Thymus (tissue), 11 donors: ENCODE data around the gene GAK. TPM values are rescaled to one million over a fixed set of nuclear protein-coding genes. Genes with fewer than 3 reads are reported as not detected.
"Not testable (repeated sequence)": the region's sequence is repeated elsewhere in the genome, so short reads cannot be mapped to it uniquely, and the experiment has no call there.

Experiments
- DNase-seq, 9 donors: peaks; one replicate each; pipeline ENCODE4 v3.0.0-alpha.2; 2013; ENCODE audit warnings: low spot score in 9 of 9, low read depth in 6 of 9, missing footprints in 1 of 9
- H3K27ac ChIP-seq, 2 donors: one replicate each; pipeline ENCODE4 v1.5.1; 2013; ENCODE audit warnings: control low read depth in 1 of 2, low read depth in 1 of 2, low read length in 1 of 2, mild to moderate bottlenecking in 1 of 2, moderate library complexity in 1 of 2
- H3K27me3 ChIP-seq, 2 donors: one replicate each; pipeline ENCODE4 v1.5.1; 2013; ENCODE audit warnings: low read length in 1 of 2; ENCODE audit not compliant: control insufficient read depth in 2 of 2, insufficient read depth in 1 of 2
- H3K36me3 ChIP-seq, 2 donors: one replicate each; pipeline ENCODE4 v1.5.1; 2013; ENCODE audit warnings: low read length in 1 of 2, mild to moderate bottlenecking in 1 of 2, moderate library complexity in 1 of 2; ENCODE audit not compliant: control insufficient read depth in 2 of 2, insufficient read depth in 2 of 2
- H3K4me1 ChIP-seq, 2 donors: one replicate each; pipeline ENCODE4 v1.5.1; 2013; ENCODE audit warnings: low read length in 2 of 2; ENCODE audit not compliant: control insufficient read depth in 2 of 2, insufficient read depth in 2 of 2
- H3K4me3 ChIP-seq, 2 donors: one replicate each; pipeline ENCODE4 v1.5.1; 2013; ENCODE audit warnings: low read length in 2 of 2, control low read depth in 1 of 2, mild to moderate bottlenecking in 1 of 2
- H3K9me3 ChIP-seq, 2 donors: one replicate each; pipeline ENCODE4 v1.5.1; 2013; ENCODE audit warnings: low read length in 1 of 2, mild to moderate bottlenecking in 1 of 2; ENCODE audit not compliant: control insufficient read depth in 2 of 2, insufficient read depth in 1 of 2
- WGBS: extraction: QIAGEN DNeasy Blood & Tissue Kit; methylation state at CpG from one replicate; pipeline ENCODE4 v1.1.7; 2013; 5-methylcytosine and 5-hydroxymethylcytosine counted together
- polyA plus RNA-seq: library from polyadenylated mRNA; stranded (reverse); fragments of 200-250 nt; gene quantifications from one replicate; pipeline ENCODE4 v1.2.3, GENCODE V29; 2013
- total RNA-seq: library from RNA; stranded (reverse); fragments of 120-200 nt; gene quantifications from one replicate; pipeline ENCODE4 v1.2.4, GENCODE V29; 2013
- donor health status: healthy.

The GAK gene
- total and polyA plus RNA-seq, 2 donors: 47.5 to 230 TPM

GRCh38 chr4:924107-925096 lies 7.7 kb downstream of the GAK start:
- WGBS: 88% methylated on average over 18 of the region's 18 CpGs
- no peaks in the 10 kb centered on the region for H3K27me3 ChIP-seq
- peaks cover 3 to 19% of the 10 kb centered on the region in 2 donors for H3K36me3 ChIP-seq
- peaks cover 2 to 10% of the 10 kb centered on the region in 2 donors for H3K4me1 ChIP-seq
- H3K27ac ChIP-seq: no peak overlapping the region
- H3K4me3 ChIP-seq: no peak overlapping the region
- DNase-seq: no peak
- peaks cover 0 to under 1% of the 10 kb centered on the region in 2 donors for H3K9me3 ChIP-seq

- H3K36me3 ChIP-seq: peaks cover 0 to 15% of the 10 kb centered on the region in 2 donors
- H3K9me3 ChIP-seq: peaks cover 0 to 8% of the 10 kb centered on the region in 2 donors
- no peak overlapping the region for H3K4me3 ChIP-seq
- H3K4me1 ChIP-seq: peaks cover 2 to 10% of the 10 kb centered on the region in 2 donors
- no peaks in the 10 kb centered on the region for H3K27me3 ChIP-seq
- DNase-seq: peak in 1 of 9 donors; percentile 33
- WGBS: 72% methylated on average over 17 of the region's 17 CpGs
- no peak overlapping the region for H3K27ac ChIP-seq
These were observed 10.2 kb downstream of the GAK start for GRCh38 chr4:921830-922331.

- H3K27me3 ChIP-seq, H3K9me3 ChIP-seq, DNase-seq, H3K36me3 ChIP-seq, H3K4me3 ChIP-seq, H3K27ac ChIP-seq: not testable (repeated sequence)
- H3K4me1 ChIP-seq: peaks cover 15 to 23% of the 10 kb centered on the region in 2 donors
- 97% methylated on average over 15 of the region's 15 CpGs for WGBS
These were observed 13.0 kb downstream of the GAK start for GRCh38 chr4:919004-919680.

GRCh38 chr4:918591-918990 lies 13.5 kb downstream of the GAK start:
- H3K27ac ChIP-seq, H3K9me3 ChIP-seq, DNase-seq, H3K36me3 ChIP-seq, H3K27me3 ChIP-seq, H3K4me3 ChIP-seq: not testable (repeated sequence)
- 88% methylated on average over 6 of the region's 6 CpGs for whole genome bisulfite sequencing
- H3K4me1 ChIP-seq: peaks cover 15 to 23% of the 10 kb centered on the region in 2 donors

- no peak for DNase-seq
- H3K9me3 ChIP-seq: peaks cover 0 to 8% of the 10 kb centered on the region in 2 donors
- H3K36me3 ChIP-seq: peaks cover 0 to 10% of the 10 kb centered on the region in 2 donors
- no peak overlapping the region for H3K27ac ChIP-seq
- whole genome bisulfite sequencing: 99% methylated on average over 2 of the region's 2 CpGs
- peaks cover 15 to 20% of the 10 kb centered on the region in 2 donors for H3K4me1 ChIP-seq
- H3K4me3 ChIP-seq: no peak overlapping the region
- H3K27me3 ChIP-seq: no peaks in the 10 kb centered on the region
These were observed 14.1 kb downstream of the GAK start for GRCh38 chr4:917992-918391.

- no peaks in the 10 kb centered on the region for H3K27me3 ChIP-seq
- H3K36me3 ChIP-seq: peaks cover 1 to 15% of the 10 kb centered on the region in 2 donors
- H3K4me1 ChIP-seq: peaks cover 15 to 16% of the 10 kb centered on the region in 2 donors
- no peak overlapping the region for H3K4me3 ChIP-seq
- no peak for DNase-seq
- 98% methylated on average over 7 of the region's 7 CpGs for WGBS
- H3K9me3 ChIP-seq: peaks cover 0 to 8% of the 10 kb centered on the region in 2 donors
- no peak overlapping the region for H3K27ac ChIP-seq
These were observed 14.7 kb downstream of the GAK start for GRCh38 chr4:917466-917865.

GRCh38 chr4:915595-915994 lies 16.5 kb downstream of the GAK start:
- Histone ChIP-seq H3K36me3 (peaks cover 20 to 28% of the 10 kb centered on the region in 2 donors), H3K4me3 (no peak overlapping the region), H3K9me3 (peaks cover 0 to 8% of the 10 kb centered on the region in 2 donors), H3K27me3 (no peaks in the 10 kb centered on the region), H3K27ac (peak overlapping the region in 1 of 2 donors; percentile 47), H3K4me1 (peaks cover 13% of the 10 kb centered on the region in 2 donors)
- WGBS: 7% methylated on average over 8 of the region's 8 CpGs
- peak in 2 of 9 donors; percentile 26 to 51 for DNase-seq

- Histone ChIP-seq H3K36me3 (peaks cover 21 to 33% of the 10 kb centered on the region in 2 donors), H3K27me3 (no peaks in the 10 kb centered on the region), H3K27ac (peak overlapping the region in 1 of 2 donors; percentile 47), H3K4me3 (no peak overlapping the region), H3K9me3 (peaks cover 0 to 8% of the 10 kb centered on the region in 2 donors), H3K4me1 (peaks cover 13% of the 10 kb centered on the region in 2 donors)
- peak in 1 of 9 donors; percentile 24 for DNase-seq
- WGBS: 37% methylated on average over 20 of the region's 20 CpGs
These were observed 17.1 kb downstream of the GAK start for GRCh38 chr4:915041-915474.
